ENCODE data around the gene SYTL1. TPM values are rescaled to one million over a fixed set of nuclear protein-coding genes. Genes with fewer than 3 reads are reported as not detected.

SYTL1 gene
- total RNA-seq, 3 donors from 2014 or later (not counting 1 experiment from before 2014, with no cell fraction given): 244 to 312 (median 273) TPM

DNA sequence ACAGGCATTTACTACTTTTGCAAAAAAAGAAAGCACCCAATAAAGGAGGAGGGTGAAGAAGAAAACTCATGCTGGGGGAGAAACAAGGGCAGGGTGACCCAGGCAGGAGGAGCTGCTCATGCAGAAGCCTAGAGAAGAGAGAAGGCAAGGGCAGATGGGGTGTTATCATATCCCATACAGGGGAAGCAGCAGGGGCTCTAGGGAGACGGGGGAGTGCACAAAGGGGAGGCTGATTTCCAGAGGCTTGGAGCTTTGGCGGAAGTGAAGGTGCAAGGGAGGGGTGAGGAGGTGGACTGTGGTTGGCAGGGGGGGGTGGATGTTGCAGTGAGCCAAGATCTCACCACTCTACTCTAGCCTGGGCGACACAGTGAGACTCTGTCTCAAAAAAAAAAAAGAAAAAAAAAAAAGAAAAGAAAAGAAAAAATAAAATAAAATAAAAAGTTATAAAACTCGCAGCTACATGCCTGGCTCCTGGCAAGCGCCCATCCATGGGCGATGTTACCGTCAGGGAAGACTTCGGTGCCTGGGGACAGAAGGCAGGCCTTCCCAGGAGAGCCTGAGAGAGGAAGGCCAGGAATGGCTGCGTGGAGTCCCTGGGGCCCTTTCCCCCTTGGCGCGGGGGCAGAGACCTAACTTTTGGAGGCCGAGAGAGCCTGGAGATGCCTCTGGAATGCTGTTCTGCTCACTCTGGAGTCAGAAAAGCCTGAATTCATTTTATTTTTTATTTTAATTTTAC, 36.1 kb downstream of the SYTL1 start:
- 91% methylated on average over 11 of the region's 12 CpGs for WGBS (ENCODE audit: insufficient coverage)
- no peaks in the 10 kb centered on the region for H3K9me3 ChIP-seq (ENCODE audit: control insufficient read depth, insufficient read depth, low read length)
- H3K27ac Mint-ChIP-seq: peak overlapping the region in 1 of 2 donors; percentile 23
- H3K9me3 Mint-ChIP-seq: no peaks in the 10 kb centered on the region
- no peaks in the 10 kb centered on the region for H3K27me3 ChIP-seq (ENCODE audit: control insufficient read depth, insufficient read depth, low read length)
- peaks cover 0 to 8% of the 10 kb centered on the region in 2 donors for H3K27me3 Mint-ChIP-seq (ENCODE audit: low read depth in 2 of 2)
- DNase-seq: no peak
- H3K4me3 ChIP-seq (ENCODE audit: low read length): no peak overlapping the region
- no peak for TF ChIP-seq CTCF (IDR thresholded peaks at IDR 0.05)
- no peaks in the 10 kb centered on the region for H3K4me1 ChIP-seq (ENCODE audit: control insufficient read depth, insufficient read depth, low read length)
- no peak overlapping the region for H3K4me3 Mint-ChIP-seq
- no peak overlapping the region for H3K27ac ChIP-seq (ENCODE audit: low read length)
- intact Hi-C loops (cut with micrococcal nuclease): no loop called here
- H3K36me3 Mint-ChIP-seq: no peaks in the 10 kb centered on the region
- H3K36me3 ChIP-seq (ENCODE audit: control insufficient read depth, insufficient read depth, low read length): no peaks in the 10 kb centered on the region
- ATAC-seq: no peak
- no peaks in the 10 kb centered on the region for H3K4me1 Mint-ChIP-seq

DNA sequence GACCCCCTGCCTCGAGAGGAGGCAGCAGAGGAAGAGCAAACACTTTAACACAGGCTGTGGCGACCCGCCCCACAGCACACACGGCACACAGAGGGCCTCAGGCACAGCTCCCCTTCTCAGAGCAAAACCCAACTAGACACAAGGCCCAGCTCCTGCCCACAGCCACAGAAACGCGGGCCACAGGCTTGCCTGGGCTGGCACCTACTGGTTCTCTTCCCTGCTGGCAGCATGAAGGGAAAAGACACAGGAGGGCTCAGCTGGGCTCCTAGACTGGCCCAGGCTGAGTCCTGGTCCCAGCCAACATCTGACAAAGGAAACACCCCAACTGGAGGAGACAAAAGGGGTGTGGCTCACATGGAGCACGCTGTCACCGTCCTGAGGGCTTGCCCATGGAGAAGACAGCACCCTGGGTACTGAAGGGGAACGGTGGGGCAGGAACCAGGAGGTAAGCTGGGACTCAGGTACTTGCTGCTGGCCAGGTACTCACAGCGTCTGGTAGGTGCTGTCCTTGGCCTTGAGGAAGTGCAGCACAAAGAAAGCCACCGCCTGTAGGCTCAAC, 37.8 kb downstream of the SYTL1 start:
- DNase-seq: no peak
- Mint-ChIP-seq H3K36me3 (no peaks in the 10 kb centered on the region), H3K9me3 (no peaks in the 10 kb centered on the region), H3K4me3 (no peak overlapping the region), H3K4me1 (no peaks in the 10 kb centered on the region), H3K27me3 (ENCODE audit: low read depth in 2 of 2) (peaks cover 0 to 8% of the 10 kb centered on the region in 2 donors), H3K27ac (no peak overlapping the region)
- ATAC-seq: no peak
- no peak for TF ChIP-seq CTCF (IDR thresholded peaks at IDR 0.05)
- Histone ChIP-seq H3K27me3 (ENCODE audit: control insufficient read depth, insufficient read depth, low read length) (no peaks in the 10 kb centered on the region), H3K9me3 (ENCODE audit: control insufficient read depth, insufficient read depth, low read length) (no peaks in the 10 kb centered on the region), H3K36me3 (ENCODE audit: control insufficient read depth, insufficient read depth, low read length) (no peaks in the 10 kb centered on the region), H3K4me3 (ENCODE audit: low read length) (no peak overlapping the region), H3K27ac (ENCODE audit: low read length) (no peak overlapping the region), H3K4me1 (ENCODE audit: control insufficient read depth, insufficient read depth, low read length) (no peaks in the 10 kb centered on the region)
- intact Hi-C loops (cut with micrococcal nuclease): no loop called here
- WGBS (ENCODE audit: insufficient coverage): 87% methylated on average over 11 of the region's 11 CpGs

GRCh38 chr1:27380224-27380623, 38.4 kb downstream of the SYTL1 start:
- ATAC-seq (no peak), DNase-seq (no peak)
- no peaks in the 10 kb centered on the region for H3K4me1 ChIP-seq (ENCODE audit: control insufficient read depth, insufficient read depth, low read length)
- no peaks in the 10 kb centered on the region for H3K9me3 Mint-ChIP-seq
- WGBS (ENCODE audit: insufficient coverage): 95% methylated on average over 4 of the region's 4 CpGs
- no peaks in the 10 kb centered on the region for H3K4me1 Mint-ChIP-seq
- no peaks in the 10 kb centered on the region for H3K36me3 ChIP-seq (ENCODE audit: control insufficient read depth, insufficient read depth, low read length)
- no peak overlapping the region for H3K27ac Mint-ChIP-seq
- H3K27me3 Mint-ChIP-seq (ENCODE audit: low read depth in 2 of 2): peaks cover 0 to 7% of the 10 kb centered on the region in 2 donors
- no peaks in the 10 kb centered on the region for H3K9me3 ChIP-seq (ENCODE audit: control insufficient read depth, insufficient read depth, low read length)
- no peak overlapping the region for H3K4me3 ChIP-seq (ENCODE audit: low read length)
- intact Hi-C loops (cut with micrococcal nuclease): no loop called here
- no peak for TF ChIP-seq CTCF (IDR thresholded peaks at IDR 0.05)
- H3K36me3 Mint-ChIP-seq: no peaks in the 10 kb centered on the region
- H3K27me3 ChIP-seq (ENCODE audit: control insufficient read depth, insufficient read depth, low read length): no peaks in the 10 kb centered on the region
- H3K4me3 Mint-ChIP-seq: no peak overlapping the region
- no peak overlapping the region for H3K27ac ChIP-seq (ENCODE audit: low read length)
